Measurements from ENCODE around the gene CFAP58.

GRCh38 chr10:104317269-104317710, 36.3 kb upstream of the CFAP58 start:
- TF ChIP-seq SIN3A (IDR thresholded peaks at IDR 0.05; ENCODE audit: borderline replicate concordance, insufficient read depth, low read length): no peak
- TF ChIP-seq POLR2AphosphoS5 (IDR thresholded peaks at IDR 0.05; ENCODE audit: low read depth, low read length): no peak
